GM18517 (cell line): ENCODE data around the gene BRMS1.
"Not testable (repeated sequence)": the region's sequence is repeated elsewhere in the genome, so short reads cannot be mapped to it uniquely, and the experiment has no call there.

Experiments used
- ATAC-seq: cut with Tn5 transposase; IDR thresholded peaks from one replicate; pipeline ENCODE4 v1.9.1; 2021; ENCODE audit warnings: mild to moderate bottlenecking, moderate library complexity; ENCODE audit not compliant: unreplicated experiment

BRMS1 gene

DNA sequence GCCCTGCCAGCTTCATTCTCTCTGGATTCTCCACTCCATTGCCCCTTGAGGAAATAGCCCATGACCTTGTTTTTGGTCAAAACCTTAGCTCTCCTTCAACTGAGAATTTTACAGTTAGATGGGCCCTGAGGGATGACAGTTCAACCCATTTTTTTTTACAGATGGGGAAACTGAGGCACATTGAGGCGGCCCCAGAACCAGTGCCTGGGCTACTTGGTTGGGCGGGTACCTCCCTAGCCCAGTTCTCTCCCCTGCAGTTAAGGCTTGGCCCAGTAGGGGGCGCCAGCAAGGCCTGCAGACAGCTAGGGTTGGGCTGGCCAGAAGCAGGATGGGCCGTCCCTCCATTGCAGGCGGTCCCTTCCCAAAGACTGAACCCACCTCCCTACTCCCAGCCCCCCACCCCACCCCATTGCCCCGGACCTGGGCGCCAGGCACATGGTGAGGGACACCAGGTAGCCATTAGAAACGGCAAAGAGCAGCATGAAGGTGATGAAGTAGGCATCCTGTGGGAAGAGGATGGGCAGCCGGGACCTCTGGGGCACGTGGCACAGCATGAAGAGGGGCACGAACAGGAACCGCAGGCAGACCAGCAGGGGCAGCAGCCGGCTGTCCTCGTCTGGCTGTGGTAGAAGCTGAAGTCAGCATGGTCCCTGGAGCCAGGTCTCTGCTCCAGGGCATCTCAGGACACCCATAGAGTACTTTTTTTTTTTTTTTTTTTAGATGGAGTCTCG is 19.1 kb upstream of the BRMS1 start:
- ATAC-seq = no peak

DNA sequence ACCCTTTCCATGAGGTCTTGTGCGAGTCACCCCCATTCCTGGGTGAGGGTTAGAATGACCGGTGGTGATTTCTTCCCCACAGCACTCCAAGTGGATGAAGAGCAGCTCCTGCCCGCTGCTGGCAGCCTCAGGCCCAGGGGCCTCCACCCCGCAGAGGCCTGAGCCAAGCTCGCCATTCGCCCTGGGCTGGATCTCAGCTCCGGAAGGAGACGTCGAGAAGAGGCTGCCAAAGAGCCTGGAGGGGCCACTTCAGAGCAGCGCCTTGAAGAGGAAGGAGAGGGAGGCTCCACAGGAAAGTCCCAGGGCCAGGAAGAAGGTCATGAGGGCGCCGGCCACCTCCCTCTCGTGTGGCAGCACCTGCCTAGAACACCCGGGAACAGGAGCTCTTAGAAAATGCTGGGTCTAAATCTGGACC is 18.3 kb upstream of the BRMS1 start:
- ATAC-seq = no peak

DNA sequence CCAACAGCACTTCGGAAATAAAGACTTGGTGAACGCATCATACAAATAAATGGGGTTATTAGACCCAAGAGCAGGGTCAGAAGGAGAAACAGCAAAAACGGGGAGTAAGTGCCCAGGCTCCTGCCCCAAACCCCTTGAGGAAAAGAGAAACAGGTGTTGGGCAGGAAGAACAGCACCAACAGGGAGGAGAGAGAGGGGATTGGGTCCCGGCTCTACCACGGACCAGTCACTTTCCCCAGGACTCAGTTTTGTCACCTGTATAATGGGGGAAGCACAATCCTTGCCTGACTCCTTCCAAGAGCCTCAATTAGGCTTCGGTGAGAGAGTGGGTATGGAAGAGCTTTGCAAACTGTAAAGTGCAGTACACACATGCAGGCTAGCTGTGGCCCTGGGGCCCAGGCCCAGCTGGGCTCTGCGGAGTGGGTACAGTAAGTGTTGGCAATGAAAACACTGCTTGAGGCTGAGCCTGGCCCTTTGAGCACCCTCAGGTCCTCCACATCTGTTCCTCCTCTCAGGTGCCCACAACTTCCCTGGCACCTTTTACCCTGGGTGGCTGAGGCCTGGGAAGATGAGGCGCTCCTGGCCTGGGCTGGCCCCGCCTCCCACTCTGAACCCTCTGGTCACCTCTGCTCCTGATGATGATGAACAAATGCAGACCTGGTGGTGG is 17.7 kb upstream of the BRMS1 start:
- ATAC-seq = no peak

DNA sequence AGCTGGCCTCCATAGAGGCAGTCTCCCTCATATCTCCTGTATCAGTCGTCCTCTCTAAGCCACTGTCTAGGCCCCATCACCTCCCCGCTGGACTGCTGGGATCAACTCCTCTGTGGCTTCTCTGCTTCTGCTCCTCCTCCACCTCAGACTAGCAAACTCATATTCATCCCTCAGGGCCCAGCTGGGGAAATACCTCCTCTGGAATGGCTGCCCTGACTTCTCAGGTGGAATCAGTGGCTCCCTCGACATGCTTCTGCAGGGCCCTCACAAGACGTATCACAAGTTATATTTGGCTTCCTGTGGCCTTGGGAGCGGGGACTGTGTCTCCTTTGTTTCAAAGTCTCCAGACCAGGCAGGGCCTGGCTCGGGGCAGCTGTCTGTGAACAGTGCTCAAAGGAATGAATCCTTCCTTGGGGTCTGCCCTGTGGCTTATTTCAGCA is 16.6 kb upstream of the BRMS1 start:
- no peak for ATAC-seq

DNA sequence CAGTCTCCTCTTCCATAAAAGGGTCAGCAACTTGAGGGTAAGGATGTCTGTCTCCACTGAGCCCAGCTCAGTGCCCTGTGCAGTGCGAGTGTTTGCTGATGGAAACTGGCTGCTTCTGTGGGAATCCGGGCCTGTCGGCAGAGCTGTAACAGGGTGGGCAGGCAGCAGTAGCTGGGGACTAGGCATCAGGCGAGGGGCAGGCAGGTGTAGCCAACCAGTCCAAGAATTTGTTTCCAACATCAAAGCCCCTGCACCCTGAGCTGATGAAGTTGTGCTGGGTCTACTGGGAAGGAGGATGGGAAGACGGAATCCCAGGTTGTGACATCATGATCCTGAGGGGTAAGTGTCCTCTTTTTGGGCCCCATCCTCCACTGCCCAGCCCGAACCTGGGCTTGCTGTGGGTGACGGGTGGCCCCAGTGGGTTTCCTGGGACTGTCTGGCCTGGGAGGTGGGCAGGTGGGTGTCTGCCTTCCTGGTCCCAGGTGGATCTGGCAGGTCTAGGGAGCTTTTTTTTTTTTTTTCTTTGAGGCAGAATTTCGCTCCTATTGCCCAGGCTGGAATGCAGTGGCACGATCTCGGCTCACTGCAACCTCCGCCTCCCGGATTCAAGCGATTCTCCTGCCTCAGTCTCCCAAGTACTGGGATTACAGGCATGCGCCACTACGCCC is 15.6 kb upstream of the BRMS1 start:
- no peak for ATAC-seq

DNA sequence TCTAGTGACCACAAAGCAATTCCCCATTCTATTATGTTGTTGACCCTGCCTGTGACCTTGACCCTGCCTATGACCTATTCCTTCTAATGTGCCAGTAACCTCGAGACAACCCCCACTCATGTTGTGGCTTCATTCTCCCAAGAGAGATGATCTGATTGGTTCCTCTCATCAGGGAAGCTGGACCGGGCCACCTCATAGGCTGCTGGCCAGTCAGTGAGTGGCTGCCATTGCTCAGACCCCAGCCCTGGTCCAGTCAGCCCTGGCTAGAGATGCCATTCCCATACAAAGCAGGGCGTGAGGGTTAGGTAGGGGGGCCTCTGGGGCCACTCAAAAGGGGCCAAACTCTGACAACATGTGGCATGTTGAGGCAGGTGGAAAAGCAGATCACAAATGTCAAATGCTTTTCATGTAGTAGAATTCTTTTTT is 14.8 kb upstream of the BRMS1 start:
- ATAC-seq = no peak

DNA sequence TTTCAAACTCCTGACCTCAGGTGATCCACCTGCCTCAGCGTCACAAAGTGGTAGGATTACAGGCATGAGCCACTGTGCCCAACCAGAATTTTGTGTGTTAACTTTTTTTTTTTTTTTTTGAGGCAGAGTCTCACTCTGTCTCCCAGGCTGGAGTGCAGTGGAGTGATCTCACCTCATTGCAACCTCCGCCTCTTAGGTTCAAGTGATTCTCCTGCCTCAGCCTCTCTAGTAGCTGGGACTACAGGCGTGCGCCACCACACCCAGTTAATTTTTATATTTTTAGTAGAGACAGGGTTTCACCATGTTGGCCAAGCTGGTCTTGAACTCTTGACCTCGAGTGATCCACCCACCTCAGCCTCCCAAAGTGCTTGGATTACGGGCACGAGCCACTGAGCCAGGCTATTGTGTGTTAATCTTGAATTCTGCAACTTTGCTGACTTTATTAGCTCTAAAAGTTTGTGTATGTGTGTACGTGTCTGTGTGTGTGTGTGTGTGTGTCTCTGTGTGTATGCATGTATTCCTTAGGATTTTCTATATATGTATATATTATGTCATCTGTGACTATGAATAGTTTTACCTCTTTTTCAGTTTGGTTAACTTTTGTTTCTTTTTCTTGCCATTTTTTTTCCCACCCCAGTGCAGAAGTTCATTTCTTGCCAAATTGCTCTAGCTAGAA is 5.8 kb upstream of the BRMS1 start:
- ATAC-seq = not testable (repeated sequence)

DNA sequence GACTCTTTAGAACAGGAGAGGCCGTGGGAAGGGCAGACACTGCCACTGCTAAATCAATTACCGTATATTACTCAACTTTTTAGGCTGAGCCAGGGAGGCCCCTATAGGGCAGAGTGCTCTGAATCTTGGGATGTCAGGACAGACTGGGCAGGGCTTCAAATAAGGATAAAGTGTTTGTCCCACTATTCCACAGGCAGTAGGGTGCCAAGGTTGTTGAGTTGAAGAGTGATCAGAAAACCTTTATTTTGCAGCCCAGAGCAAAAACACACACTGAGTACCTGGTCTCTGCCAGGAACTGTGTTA is 4.1 kb upstream of the BRMS1 start:
- no peak for ATAC-seq

DNA sequence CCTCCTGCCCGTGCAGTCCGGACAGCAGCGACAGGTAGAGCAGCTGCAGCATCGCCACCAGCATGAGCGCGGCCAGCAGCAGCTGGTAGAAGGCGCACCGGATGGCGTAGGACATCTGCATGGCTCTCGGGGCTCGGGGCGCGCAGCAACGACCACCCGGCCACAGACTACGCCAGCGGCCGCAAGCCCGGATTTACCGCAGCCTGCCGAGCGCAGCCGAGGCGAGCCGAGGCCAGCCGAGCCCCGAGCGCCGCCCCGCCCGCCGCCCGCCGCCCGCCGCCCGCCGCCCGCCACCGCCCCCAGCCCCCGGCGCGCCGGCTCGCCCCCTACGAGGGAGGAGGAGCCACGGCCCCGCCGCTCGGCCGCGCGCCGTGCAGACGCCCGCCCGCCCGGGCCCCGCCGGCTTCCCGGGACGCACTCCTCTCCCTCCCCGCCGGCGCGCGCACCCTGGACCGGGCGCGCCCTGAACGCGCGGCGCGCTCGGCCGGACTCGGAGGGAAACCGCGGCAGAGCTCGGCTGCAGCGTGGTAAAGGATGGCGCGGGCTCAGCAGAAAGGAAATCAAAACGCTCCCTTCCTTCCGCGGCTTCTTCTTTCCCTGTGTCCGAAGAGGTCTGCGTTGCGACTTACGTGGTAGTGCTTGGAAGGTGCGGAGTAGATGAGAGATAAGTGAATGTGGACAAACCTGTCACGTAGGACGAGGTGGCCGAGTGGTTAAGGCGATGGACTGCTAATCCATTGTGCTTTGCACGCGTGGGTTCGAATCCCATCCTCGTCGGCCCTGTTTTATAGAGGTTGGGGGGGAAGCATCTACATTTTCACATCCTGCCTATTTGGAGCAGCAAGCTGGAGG is 2.7 kb upstream of the BRMS1 start, which contains the start of gene B4GAT1:
TSS of gene B4GAT1 (minus strand) at position 205 of the 852 bp plus-strand sequence. CDS start at position 121, 84 bp downstream.
- peak; percentile 50 for ATAC-seq

DNA sequence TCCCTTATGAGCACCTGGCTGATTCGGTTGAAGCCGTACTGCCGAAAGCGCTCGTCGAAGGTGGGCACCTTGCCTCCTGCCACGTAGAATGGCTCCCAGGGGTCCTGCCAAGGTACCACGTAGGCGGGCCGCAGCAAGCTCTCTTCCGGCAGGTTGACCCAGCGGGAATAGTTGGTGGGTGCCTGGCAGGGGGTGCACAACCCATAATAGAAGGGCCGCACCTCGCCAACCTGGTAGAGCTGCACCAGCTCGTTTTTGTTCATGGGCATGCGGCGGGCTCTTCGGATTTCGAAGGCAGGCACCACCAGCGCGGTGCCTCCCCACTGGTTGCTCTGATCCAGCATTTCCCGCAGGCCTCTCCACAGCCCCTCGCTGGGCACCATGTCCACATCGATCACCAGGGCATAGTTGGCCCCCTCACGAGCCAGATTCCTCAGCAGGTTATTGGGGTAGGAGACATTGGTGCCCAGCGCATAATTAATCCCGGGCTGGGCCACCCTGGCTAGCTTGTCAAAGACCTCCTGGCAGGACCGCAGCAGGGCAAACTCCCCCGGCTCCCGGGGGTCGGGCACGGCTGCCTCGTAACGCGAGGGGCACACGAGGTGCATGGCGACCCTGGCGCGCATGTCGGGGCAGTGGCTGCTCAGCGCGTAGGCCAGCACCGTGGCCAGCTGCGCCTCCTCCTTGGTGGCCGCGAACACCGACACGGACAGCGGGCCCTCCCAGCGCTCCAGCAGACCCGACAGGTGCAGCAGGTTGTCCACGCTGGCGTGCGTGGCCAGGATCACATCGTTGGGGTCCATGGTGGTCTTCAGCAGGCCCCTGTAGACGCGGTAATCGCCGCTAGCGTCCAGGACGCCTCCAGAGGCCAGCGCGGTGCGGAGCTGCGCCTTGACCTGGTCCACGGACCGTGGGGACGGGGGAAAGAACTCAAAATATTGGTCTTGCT is 1.8 kb upstream of the BRMS1 start:
- no peak for ATAC-seq

DNA sequence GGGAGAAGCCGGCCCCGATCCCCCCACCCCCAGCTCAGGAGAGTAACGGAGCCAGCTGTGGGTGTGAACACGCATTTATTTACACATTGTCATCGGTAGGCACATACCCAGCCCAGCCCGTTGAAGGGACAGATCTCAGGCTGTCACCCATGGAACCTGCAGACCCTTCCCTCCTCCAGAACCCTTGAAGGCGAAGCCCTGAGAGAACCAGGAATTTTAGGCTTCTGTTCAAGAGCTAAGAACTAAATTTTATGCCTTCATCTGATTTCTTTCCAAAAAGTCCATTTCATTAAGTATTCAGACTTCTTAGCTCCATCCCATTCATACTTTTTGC is 379 bp upstream of the BRMS1 start:
- no peak for ATAC-seq

DNA sequence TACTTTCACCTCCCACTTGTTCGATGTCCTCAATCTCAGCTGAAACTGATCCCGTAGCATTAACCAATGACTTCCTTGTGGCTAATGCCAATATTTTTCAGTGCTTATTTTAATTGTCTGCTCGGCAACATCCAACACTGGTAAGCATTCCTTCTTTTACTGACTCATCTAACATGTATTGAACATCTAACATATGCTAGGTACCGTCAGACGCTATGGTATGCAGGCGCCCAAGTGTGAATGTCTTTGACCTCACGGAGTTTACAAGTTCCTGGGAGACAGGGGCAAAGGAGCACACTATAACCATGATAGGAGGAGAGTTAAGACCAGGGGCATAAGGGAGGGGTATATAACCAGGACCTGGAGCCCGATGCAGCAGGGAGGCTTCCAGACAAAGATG is 1.7 kb downstream of the BRMS1 start:
- no peak for ATAC-seq

DNA sequence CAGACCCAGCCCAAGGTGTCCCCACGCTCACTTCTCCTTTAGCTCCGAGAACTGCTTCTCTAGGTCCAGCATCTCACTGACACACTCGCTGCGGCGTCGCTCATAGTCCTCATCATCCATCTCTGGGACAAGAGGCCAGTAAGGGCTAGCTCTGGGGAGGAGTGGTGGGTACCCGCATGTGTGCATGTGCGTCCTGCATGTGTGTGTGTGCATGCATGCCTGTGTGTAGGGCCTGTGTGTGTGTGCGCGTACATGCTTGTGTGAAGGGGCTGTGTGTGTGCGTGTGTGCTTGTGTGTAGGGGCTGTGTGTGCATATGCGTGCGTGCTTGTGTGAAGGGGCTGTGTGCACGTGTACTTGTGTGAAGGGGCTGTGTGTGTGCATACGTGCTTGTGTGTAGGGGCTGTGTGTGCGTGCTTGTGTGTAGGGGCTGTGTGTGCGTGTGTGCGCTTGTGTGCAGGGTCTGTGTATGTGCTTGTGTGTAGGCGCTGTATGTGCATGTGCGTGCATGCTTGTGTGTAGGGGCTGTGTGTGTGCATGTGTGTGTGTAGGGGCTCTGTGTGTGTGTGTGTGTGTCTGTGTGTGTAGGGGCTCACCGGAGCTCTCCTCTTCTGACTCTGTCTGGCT is 3.3 kb downstream of the BRMS1 start:
- no peak for ATAC-seq

DNA sequence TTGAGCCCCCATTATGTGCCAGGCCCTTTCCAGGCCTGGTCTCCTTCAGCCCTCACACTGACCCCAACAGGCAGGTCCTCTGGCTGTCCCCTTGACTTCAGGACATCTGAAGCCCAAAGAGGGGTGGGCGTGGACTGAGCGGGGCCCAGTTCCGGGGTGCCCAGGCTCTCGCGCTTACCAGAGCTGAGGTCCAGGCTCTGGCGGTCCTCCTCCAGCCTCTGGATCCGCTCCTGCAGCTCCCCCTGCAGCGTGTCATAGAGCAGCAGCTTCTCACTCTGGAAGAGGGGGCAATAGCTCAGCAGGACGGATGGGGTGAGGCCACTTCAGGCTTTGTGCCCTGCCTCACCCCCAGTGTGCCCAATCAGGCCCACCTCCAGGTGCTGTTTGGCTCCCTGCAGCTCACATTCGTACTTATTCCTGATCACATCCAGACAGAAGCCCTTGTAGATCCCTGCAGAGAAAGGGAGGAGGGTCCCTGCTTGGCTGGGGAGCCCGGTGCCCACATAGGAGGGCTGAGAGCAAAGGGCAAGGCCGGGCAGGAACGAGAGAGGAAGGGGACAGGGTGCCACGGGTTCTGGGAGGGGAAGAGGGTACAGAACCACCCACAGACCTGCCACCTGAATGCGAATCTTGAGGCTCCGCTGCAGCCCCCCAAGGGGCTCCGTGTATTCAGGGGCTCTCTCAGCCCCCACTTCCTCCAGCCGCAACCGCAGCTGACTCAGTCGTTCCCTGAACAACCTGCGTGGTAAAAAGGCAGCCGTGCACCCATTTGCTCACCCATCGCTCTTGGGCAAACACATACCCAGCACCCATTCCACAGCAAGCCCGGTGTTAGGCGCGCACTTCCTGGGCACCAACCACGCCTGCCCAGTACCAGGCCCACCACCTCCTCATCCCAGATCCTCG is 4.1 kb downstream of the BRMS1 start:
- ATAC-seq = no peak

DNA sequence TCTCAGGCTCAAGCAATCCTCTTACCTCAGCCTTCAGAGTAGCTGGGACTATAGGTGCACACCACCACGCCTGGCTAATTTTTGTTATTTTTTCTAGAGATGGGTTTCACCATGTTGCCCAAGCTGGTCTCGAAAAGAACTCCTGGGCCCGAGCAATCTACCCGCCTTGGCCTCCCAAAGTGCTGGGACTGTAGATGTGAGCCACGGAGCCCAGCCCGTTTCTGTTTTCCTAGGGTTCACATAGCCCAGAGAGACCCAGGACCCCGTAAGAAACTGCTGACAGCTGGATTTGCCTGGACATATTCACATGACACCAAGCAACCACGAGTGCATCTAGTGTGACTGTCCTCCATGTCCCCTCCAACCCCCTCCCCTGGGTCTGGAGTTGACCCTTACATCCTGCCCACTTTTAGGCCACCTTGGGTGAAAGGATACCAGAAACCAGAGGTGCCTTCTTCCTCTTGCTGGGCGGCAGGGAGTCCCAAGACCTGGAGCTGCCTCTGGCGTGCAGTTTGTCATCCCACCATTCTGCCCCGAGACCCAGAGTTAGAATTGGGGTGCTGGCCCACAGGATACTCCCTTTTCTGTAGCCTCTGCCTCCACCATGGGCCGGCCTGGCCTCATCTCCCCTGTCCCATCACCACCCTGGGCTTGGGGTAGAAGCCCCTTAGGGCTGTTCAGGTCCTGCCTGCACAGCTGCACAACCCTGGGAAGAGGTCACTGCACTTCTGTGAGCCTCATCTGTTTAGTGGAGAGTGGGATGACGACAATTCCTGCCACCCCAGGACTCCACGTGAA is 5.0 kb downstream of the BRMS1 start:
- ATAC-seq = no peak

DNA sequence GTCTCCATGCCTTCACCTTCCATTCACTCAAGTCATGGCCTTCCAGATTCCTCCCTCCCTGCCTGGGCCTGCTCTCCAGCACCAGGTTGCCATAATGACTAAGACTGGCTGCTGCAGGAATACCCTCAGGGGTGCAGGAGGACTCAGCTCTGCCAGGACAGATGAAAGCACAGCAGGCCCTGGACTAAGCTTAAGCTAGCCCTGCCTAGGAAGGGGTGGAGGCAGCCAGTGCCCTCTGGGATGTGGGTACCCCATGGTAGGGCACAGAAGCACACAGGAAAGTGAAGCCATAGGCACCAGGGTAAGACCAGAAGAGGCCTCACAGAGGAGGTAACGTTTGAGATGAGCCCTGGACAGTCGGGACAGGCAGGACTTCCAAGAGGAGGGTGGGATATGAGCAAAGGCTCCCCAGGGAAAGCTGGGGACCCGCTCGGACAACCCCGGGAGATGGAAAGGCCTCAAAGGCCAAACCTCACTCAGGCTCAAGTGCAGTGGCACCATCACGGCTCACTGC is 5.7 kb downstream of the BRMS1 start:
- no peak for ATAC-seq
